Heart left ventricle (tissue), 13 donors: ENCODE results near the gene SULF2.

Experiments
- CTCF ChIP-seq, 12 donors: fragments of 200-600 bp; sonication (generic) in 4 of 12; IDR thresholded peaks; one replicate each; pipeline versions ENCODE4 v1.5.0 to v1.8.0; 2018 to 2022; ENCODE audit warnings: antibody characterized with exemption in 12 of 12, mild to moderate bottlenecking in 5 of 12
- POLR2A ChIP-seq, 2 donors: fragments of 450-650 bp; IDR thresholded peaks; one replicate each; pipeline ENCODE4 v1.6.1; 2017; ENCODE audit warnings: antibody characterized with exemption in 2 of 2, mild to moderate bottlenecking in 2 of 2, moderate library complexity in 2 of 2
- donor health status: ischemic (EF 13 %, LVEDD 7.1; RV severe dilation, severe dysfunction).
- donor health status: DM: no; HTN: yes; CAD: no.
- donor health status: DM: no; HTN: no; CAD: no.
- donor health status: ischemic (EF 25% LVEDD 6.9; RV normal size, moderate dysfunction).
- donor health status: ischemic (EF 25% LVEDD 5.7; RV mildly dilated, moderate dysfunction).
- donor health status: ischemic (EF 35%, LVEDD 5.7; RV mildly dilated, moderate dysfunction).
- donor health status: nonischemic (EF 11% LVEDD 7.7; RV severe dilation, severe dysfunction).
- donor health status: DM: yes; HTN: yes; CAD: no.
- donor health status: PGD.
- donor health status: ischemic (EF 29% LVEDD 5.4; RV normal size, mild dysfunction).
- donor health status: nonischemic (EF 23%, LVEDD 6.1; RV moderate dilation, normal function).

- TF ChIP-seq CTCF (IDR thresholded peaks at IDR 0.05) (no peak), POLR2A (IDR thresholded peaks at IDR 0.05) (no peak)
Measured at GRCh38 chr20:47666304-47666703, 119.0 kb downstream of the SULF2 start.
